SK-N-SH (cell line): ENCODE results near the gene ERC1. TPM values are rescaled to one million over a fixed set of nuclear protein-coding genes. Genes with fewer than 3 reads are reported as not detected.

ENCODE experiments used
- CTCF ChIA-PET: fragments of 300-600, 350-600 bp; formaldehyde crosslinking; extraction: SDS; loops from one replicate; lab custom pipeline; 2021; lab: Yijun Ruan, JAX
- POLR2A ChIA-PET: fragments of 350-600 bp; sonication (Branson Sonifier 250); formaldehyde crosslinking; extraction: SDS; loops from one replicate; lab custom pipeline; 2020; ENCODE audit warnings: antibody characterized with exemption, inconsistent platforms; lab: Yijun Ruan, JAX
- DNase-seq: peaks from one replicate; pipeline ENCODE4 v3.0.0; 2012
- H2AFZ ChIP-seq: fragments of 200-600 bp; sonication (generic); 2 replicates; pipeline ENCODE4 v1.8.1; 2016; ENCODE audit warnings: antibody characterized with exemption, mild to moderate bottlenecking, low read depth
- H3F3A ChIP-seq: fragments of 200-600 bp; sonication (generic); replicated peaks from 2 replicates; pipeline ENCODE3; 2016; ENCODE audit warnings: antibody characterized with exemption, mild to moderate bottlenecking; ENCODE audit not compliant: insufficient read depth
- H3K27ac ChIP-seq, 2 experiments: fragments of 200-500 bp in 1 of 2; fragments of 200-600 bp in 1 of 2; sonication (Bioruptor generic) in 1 of 2; sonication (generic), shearing (Covaris generic) in 1 of 2; 2 replicates each; pipeline versions ENCODE4 v1.5.1 to v1.6.1; 2014 to 2016; ENCODE audit warnings: low read depth in 2 of 2, inconsistent platforms in 1 of 2, low read length in 1 of 2, mild to moderate bottlenecking in 1 of 2, mixed read lengths in 1 of 2
- H3K27me3 ChIP-seq: fragments of 200-600 bp; sonication (generic), shearing (Covaris generic); 2 replicates; pipeline ENCODE4 v1.6.1; 2016; ENCODE audit warnings: mixed run types; ENCODE audit not compliant: insufficient read depth
- H3K36me3 ChIP-seq, 2 experiments: fragments of 200-500 bp in 1 of 2; fragments of 200-600 bp in 1 of 2; sonication (Bioruptor generic) in 1 of 2; sonication (generic) in 1 of 2; replicated peaks in 1 of 2; 2 replicates each; pipeline versions ENCODE3 to v1.5.1; 2014 to 2016; ENCODE audit warnings: low read length in 1 of 2, mild to moderate bottlenecking in 1 of 2; ENCODE audit not compliant: insufficient read depth in 2 of 2, control insufficient read depth in 1 of 2
- H3K4me1 ChIP-seq, 2 experiments: fragments of 200-500 bp in 1 of 2; fragments of 200-600 bp in 1 of 2; sonication (Bioruptor generic) in 1 of 2; sonication (generic), shearing (Covaris generic) in 1 of 2; 2 replicates each; pipeline versions ENCODE4 v1.5.1 to v1.6.1; 2014 to 2016; ENCODE audit warnings: low read depth in 1 of 2, low read length in 1 of 2, mixed run types in 1 of 2; ENCODE audit not compliant: insufficient read depth in 2 of 2, control insufficient read depth in 1 of 2
- H3K4me2 ChIP-seq: fragments of 200-600 bp; sonication (generic), shearing (Covaris generic); 2 replicates; pipeline ENCODE4 v1.6.1; 2017; ENCODE audit warnings: mixed run types
- H3K4me3 ChIP-seq, 2 experiments: fragments of 200-500 bp in 1 of 2; fragments of 200-600 bp in 1 of 2; sonication (Bioruptor generic) in 1 of 2; sonication (generic), shearing (Covaris generic) in 1 of 2; 2 replicates each; pipeline versions ENCODE4 v1.5.1 to v1.8.1; 2014 to 2016; ENCODE audit warnings: low read depth in 2 of 2, inconsistent platforms in 1 of 2, low read length in 1 of 2, mild to moderate bottlenecking in 1 of 2, mixed read lengths in 1 of 2, moderate library complexity in 1 of 2
- H3K79me2 ChIP-seq: fragments of 200-600 bp; sonication (generic); 2 replicates; pipeline ENCODE4 v1.8.1; 2017; ENCODE audit warnings: mild to moderate bottlenecking; ENCODE audit not compliant: insufficient read depth
- H3K9ac ChIP-seq: fragments of 200-600 bp; sonication (generic); 2 replicates; pipeline ENCODE4 v1.6.1; 2017; ENCODE audit warnings: mixed run types
- H3K9me2 ChIP-seq: fragments of 200-600 bp; sonication (generic); 2 replicates; pipeline ENCODE4 v1.6.1; 2017; ENCODE audit warnings: mixed run types
- H3K9me3 ChIP-seq: fragments of 200-600 bp; sonication (generic); 2 replicates; pipeline ENCODE4 v1.6.1; 2017; ENCODE audit warnings: mixed run types, mild to moderate bottlenecking, moderate library complexity
- H4K20me1 ChIP-seq: fragments of 200-600 bp; sonication (generic); 2 replicates; pipeline ENCODE4 v1.6.1; 2017; ENCODE audit warnings: mild to moderate bottlenecking, mixed run types; ENCODE audit not compliant: insufficient read depth
- EZH2phosphoT487 ChIP-seq: fragments of 200-600 bp; sonication (generic); IDR thresholded peaks from 2 replicates; pipeline ENCODE4 v1.6.1; 2017; ENCODE audit warnings: low read depth, mixed run types, mild to moderate bottlenecking, antibody characterized with exemption, moderate library complexity, borderline replicate concordance
- FOXJ3 ChIP-seq: sonication (generic); formaldehyde crosslinking; IDR thresholded peaks from 2 replicates; pipeline ENCODE4 v1.5.1; 2020; ENCODE audit warnings: mild to moderate bottlenecking, missing genetic modification reagents
- FOXM1 ChIP-seq: IDR thresholded peaks from 2 replicates; pipeline ENCODE4 v1.4.0; 2012; ENCODE audit warnings: low read depth, mild to moderate bottlenecking
- GABPA ChIP-seq: IDR thresholded peaks from 2 replicates; pipeline ENCODE4 v1.4.0; 2012; ENCODE audit warnings: low read depth, mild to moderate bottlenecking
- GATA2 ChIP-seq: sonication (generic); formaldehyde crosslinking; IDR thresholded peaks from 2 replicates; pipeline ENCODE4 v1.5.0; 2020; ENCODE audit warnings: mild to moderate bottlenecking, missing genetic modification reagents
- MAX ChIP-seq: IDR thresholded peaks from 2 replicates; pipeline ENCODE4 v1.4.0; 2012; ENCODE audit warnings: low read depth
- MEF2A ChIP-seq: IDR thresholded peaks from 2 replicates; pipeline ENCODE4 v1.4.0; 2012; ENCODE audit warnings: low read depth, borderline replicate concordance
- MXI1 ChIP-seq: IDR thresholded peaks from 2 replicates; pipeline ENCODE4 v1.6.1; 2012; ENCODE audit warnings: mild to moderate bottlenecking, low read depth, low read length, improper control_type of control experiment
- NFIC ChIP-seq: IDR thresholded peaks from 2 replicates; pipeline ENCODE4 v1.4.0; 2012; ENCODE audit warnings: borderline replicate concordance
- POLR2AphosphoS5 ChIP-seq: IDR thresholded peaks from 2 replicates; pipeline ENCODE4 v1.6.1; 2012; ENCODE audit warnings: low read depth, low read length
- RCOR1 ChIP-seq: fragments of 150-350 bp; IDR thresholded peaks from 2 replicates; pipeline ENCODE4 v1.6.1; 2017; ENCODE audit warnings: antibody characterized with exemption, low read length
- RFX5 ChIP-seq: IDR thresholded peaks from 2 replicates; pipeline ENCODE4 v1.6.1; 2012; ENCODE audit warnings: mild to moderate bottlenecking, improper control_type of control experiment, low read length
- SIN3A ChIP-seq: IDR thresholded peaks from 2 replicates; pipeline ENCODE4 v1.6.1; 2012; ENCODE audit warnings: low read depth, mild to moderate bottlenecking, low read length, moderate library complexity, borderline replicate concordance
- TAF1 ChIP-seq: IDR thresholded peaks from 2 replicates; pipeline ENCODE4 v1.6.1; 2012; ENCODE audit warnings: low read depth, mild to moderate bottlenecking, low read length, moderate library complexity, borderline replicate concordance
- TCF12 ChIP-seq: IDR thresholded peaks from 2 replicates; pipeline ENCODE4 v1.4.0; 2012
- USF2 ChIP-seq: fragments of 150-350 bp; IDR thresholded peaks from 2 replicates; pipeline ENCODE4 v1.6.1; 2017; ENCODE audit warnings: antibody characterized with exemption, low read length, low read depth, borderline replicate concordance
- YY1 ChIP-seq: IDR thresholded peaks from 2 replicates; pipeline ENCODE4 v1.4.0; 2012; ENCODE audit warnings: low read depth, mild to moderate bottlenecking
- WGBS: methylation state at CpG from one replicate; pipeline ENCODE4 v1.1.6; 2017; ENCODE audit warnings: low lambda C conversion rate; 5-methylcytosine and 5-hydroxymethylcytosine counted together
- polyA plus RNA-seq, 3 experiments: library from polyadenylated mRNA; depleted of rRNA; stranded (reverse); fragments of >200 nt; gene quantifications; 2 replicates each; pipeline ENCODE4 v1.2.3, GENCODE V29; 2012
- TF ChIP-seq, protein P1 (sequence below): IDR thresholded peaks from 2 replicates; pipeline ENCODE4 v1.6.1; 2012; ENCODE audit warnings: mild to moderate bottlenecking, low read depth, low read length, moderate library complexity
- TF ChIP-seq, protein P2 (sequence below): fragments of 150-350 bp; IDR thresholded peaks from 2 replicates; pipeline ENCODE4 v1.6.1; 2016; ENCODE audit warnings: mild to moderate bottlenecking, low read depth, low read length
- TF ChIP-seq, protein P3 (sequence below): IDR thresholded peaks from 2 replicates; pipeline ENCODE4; 2012

Gene ERC1
- polyA plus RNA-seq, 1 of the 3 experiments (the other 2 are of a cell fraction) = 7.5 TPM

- Histone ChIP-seq H3K4me1 (peaks cover 0 to 2% of the 10 kb centered on the region in 2 experiments; a peak in 1 of 4 replicates), H3K9ac (no peak overlapping the region), H3K27me3 (no peaks in the 10 kb centered on the region), H2AFZ (no peak overlapping the region), H3K9me2 (no peaks in the 10 kb centered on the region), H3K27ac (no peak overlapping the region), H3K4me2 (no peak overlapping the region), H3F3A (peaks cover 7% of the 10 kb centered on the region), H3K36me3 (peaks cover 2 to 15% of the 10 kb centered on the region in 2 experiments), H3K4me3 (no peak overlapping the region), H3K9me3 (no peaks in the 10 kb centered on the region), H4K20me1 (no peaks in the 10 kb centered on the region), H3K79me2 (no peaks in the 10 kb centered on the region)
- POLR2A ChIA-PET = no interaction called here
- DNase-seq = no peak
- TF ChIP-seq MEF2A (no peak), SIN3A (no peak), TCF12 (no peak), RFX5 (no peak), YY1 (no peak), GABPA (no peak), GATA2 (CRISPR knock-in tag) (no peak), RCOR1 (no peak), USF2 (no peak), EZH2phosphoT487 (no peak), TAF1 (no peak), MXI1 (no peak), FOXJ3 (CRISPR knock-in tag) (no peak), POLR2AphosphoS5 (no peak), NFIC (no peak), FOXM1 (no peak), MAX (no peak)
- TF ChIP-seq, protein P1, sequence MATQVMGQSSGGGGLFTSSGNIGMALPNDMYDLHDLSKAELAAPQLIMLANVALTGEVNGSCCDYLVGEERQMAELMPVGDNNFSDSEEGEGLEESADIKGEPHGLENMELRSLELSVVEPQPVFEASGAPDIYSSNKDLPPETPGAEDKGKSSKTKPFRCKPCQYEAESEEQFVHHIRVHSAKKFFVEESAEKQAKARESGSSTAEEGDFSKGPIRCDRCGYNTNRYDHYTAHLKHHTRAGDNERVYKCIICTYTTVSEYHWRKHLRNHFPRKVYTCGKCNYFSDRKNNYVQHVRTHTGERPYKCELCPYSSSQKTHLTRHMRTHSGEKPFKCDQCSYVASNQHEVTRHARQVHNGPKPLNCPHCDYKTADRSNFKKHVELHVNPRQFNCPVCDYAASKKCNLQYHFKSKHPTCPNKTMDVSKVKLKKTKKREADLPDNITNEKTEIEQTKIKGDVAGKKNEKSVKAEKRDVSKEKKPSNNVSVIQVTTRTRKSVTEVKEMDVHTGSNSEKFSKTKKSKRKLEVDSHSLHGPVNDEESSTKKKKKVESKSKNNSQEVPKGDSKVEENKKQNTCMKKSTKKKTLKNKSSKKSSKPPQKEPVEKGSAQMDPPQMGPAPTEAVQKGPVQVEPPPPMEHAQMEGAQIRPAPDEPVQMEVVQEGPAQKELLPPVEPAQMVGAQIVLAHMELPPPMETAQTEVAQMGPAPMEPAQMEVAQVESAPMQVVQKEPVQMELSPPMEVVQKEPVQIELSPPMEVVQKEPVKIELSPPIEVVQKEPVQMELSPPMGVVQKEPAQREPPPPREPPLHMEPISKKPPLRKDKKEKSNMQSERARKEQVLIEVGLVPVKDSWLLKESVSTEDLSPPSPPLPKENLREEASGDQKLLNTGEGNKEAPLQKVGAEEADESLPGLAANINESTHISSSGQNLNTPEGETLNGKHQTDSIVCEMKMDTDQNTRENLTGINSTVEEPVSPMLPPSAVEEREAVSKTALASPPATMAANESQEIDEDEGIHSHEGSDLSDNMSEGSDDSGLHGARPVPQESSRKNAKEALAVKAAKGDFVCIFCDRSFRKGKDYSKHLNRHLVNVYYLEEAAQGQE = no peak
- TF ChIP-seq, protein P2, sequence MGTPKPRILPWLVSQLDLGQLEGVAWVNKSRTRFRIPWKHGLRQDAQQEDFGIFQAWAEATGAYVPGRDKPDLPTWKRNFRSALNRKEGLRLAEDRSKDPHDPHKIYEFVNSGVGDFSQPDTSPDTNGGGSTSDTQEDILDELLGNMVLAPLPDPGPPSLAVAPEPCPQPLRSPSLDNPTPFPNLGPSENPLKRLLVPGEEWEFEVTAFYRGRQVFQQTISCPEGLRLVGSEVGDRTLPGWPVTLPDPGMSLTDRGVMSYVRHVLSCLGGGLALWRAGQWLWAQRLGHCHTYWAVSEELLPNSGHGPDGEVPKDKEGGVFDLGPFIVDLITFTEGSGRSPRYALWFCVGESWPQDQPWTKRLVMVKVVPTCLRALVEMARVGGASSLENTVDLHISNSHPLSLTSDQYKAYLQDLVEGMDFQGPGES = no peak
- TF ChIP-seq, protein P3, sequence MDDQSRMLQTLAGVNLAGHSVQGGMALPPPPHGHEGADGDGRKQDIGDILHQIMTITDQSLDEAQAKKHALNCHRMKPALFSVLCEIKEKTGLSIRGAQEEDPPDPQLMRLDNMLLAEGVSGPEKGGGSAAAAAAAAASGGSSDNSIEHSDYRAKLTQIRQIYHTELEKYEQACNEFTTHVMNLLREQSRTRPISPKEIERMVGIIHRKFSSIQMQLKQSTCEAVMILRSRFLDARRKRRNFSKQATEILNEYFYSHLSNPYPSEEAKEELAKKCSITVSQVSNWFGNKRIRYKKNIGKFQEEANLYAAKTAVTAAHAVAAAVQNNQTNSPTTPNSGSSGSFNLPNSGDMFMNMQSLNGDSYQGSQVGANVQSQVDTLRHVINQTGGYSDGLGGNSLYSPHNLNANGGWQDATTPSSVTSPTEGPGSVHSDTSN = no peak
- CTCF ChIA-PET = interaction anchor here (0.8 to 1.3 kb wide), 2 partner anchors 15 to 79 kb away, joined by 3 read pairs; no protein-coding TSS in a partner anchor
- 98% methylated on average over 4 of the region's 4 CpGs for whole genome bisulfite sequencing
Observed at GRCh38 chr12:1384910-1385309, 393.9 kb downstream of the ERC1 start.
